Skeletal muscle satellite cell (primary cell): ENCODE results near the gene LY6G6C. TPM values are rescaled to one million over a fixed set of nuclear protein-coding genes. Genes with fewer than 3 reads are reported as not detected.

ENCODE experiments used
- H3K27me3 ChIP-seq: 2 replicates; pipeline ENCODE4 v1.7.0; 2013; ENCODE audit warnings: low read length; ENCODE audit not compliant: control insufficient read depth, insufficient read depth
- H3K36me3 ChIP-seq: 2 replicates; pipeline ENCODE4 v1.7.0; 2013; ENCODE audit warnings: mild to moderate bottlenecking, control low read depth, low read length; ENCODE audit not compliant: insufficient read depth
- H3K4me1 ChIP-seq: 2 replicates; pipeline ENCODE4 v1.7.0; 2013; ENCODE audit warnings: low read length; ENCODE audit not compliant: control insufficient read depth, insufficient read depth
- H3K4me2 ChIP-seq: 2 replicates; pipeline ENCODE4 v1.7.0; 2013; ENCODE audit warnings: mild to moderate bottlenecking, low read length
- H3K4me3 ChIP-seq: 2 replicates; pipeline ENCODE4 v1.7.0; 2013; ENCODE audit warnings: low read length
- H3K9ac ChIP-seq: 2 replicates; pipeline ENCODE4 v1.7.0; 2013; ENCODE audit warnings: mild to moderate bottlenecking, low read depth, low read length, moderate library complexity
- H3K9me3 ChIP-seq: replicated peaks from 2 replicates; pipeline ENCODE4 v1.7.0; 2013; ENCODE audit warnings: mild to moderate bottlenecking, control low read depth, low read length
- small RNA-seq: library from RNA; depleted of rRNA; stranded (forward); fragments of <200 nt; gene quantifications from one replicate; pipeline ENCODE3, GENCODE V24; 2012

LY6G6C gene

DNA sequence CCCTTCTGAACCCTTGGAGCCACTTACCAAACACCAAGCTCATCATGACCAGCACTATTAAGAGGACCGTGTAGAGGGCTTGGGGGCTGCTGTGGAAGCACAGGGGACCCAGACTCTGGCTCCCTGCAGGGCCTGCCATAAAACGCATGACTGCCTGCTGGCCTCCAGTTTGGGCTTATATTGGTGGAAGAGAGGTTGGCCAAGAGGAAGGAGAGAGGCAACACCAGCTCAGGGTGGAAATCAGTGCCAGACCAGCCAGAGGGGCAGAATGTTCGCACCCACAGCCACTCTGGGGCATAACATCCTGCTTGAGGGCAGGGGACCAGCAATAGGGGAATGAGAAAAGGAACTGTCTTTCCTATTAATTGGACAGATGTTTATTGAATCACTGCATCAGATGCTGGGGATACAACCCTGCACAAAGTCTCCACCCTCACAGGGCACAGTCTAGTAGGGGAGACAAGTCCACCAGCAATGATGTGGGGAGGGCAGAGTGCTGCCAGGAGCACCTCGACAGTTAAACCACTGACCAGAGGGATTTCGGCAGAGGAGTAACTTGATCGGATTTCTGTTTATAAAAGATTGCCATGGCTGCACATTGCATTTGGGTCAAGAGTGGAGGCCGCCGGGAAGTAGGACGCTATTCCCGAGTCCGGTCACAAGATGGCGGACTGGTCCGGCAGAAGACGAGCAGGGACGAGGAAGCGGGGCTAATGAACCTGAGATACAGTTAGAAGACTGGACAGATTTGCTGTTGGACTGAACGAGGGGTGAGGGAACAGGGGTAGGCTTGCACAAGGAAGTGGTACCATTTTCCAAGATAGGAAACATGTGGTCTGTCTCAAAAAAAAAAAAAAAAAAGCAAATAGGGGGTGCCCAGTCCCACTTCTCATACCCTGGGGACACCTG, 41.1 kb downstream of the LY6G6C start, which contains the start of gene LY6G5C:
Gene LY6G5C (minus strand): TSS at position 842 of the 909 bp plus-strand sequence. CDS start 694 bp downstream, at position 148.
- peaks cover 5% of the 10 kb centered on the region for H3K36me3 ChIP-seq
- H3K4me1 ChIP-seq, result peaks cover 16% of the 10 kb centered on the region
- H3K27me3 ChIP-seq, result no peaks in the 10 kb centered on the region
- H3K9ac ChIP-seq, result peak within 1 kb of the TSS; percentile 83
- H3K9me3 ChIP-seq, result no peaks in the 10 kb centered on the region
- peak within 1 kb of the TSS; percentile 70 for H3K4me3 ChIP-seq
- peak within 1 kb of the TSS; percentile 92 for H3K4me2 ChIP-seq

DNA sequence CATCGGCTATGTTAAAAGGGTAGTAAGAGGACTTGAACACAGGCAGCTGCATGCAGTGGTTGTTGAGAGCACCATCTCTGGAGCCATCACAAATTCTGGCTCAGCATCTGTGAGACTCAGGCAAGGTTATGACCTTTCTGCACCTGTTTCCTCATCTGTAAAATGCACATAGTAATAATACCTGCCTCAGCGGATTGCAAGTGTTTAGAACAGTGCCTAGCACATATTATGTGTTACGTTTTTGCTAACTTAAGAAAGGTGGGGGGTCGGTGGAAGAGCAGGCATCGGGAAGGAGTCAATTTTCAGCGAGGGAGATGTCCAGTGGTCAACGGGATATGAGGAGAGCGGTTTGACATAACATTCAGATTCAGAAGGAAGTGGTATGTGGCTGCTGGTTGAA, 43.6 kb downstream of the LY6G6C start:
- H3K9ac ChIP-seq, result no peak overlapping the region
- H3K4me3 ChIP-seq, result no peak overlapping the region
- H3K4me2 ChIP-seq, result no peak overlapping the region
- H3K36me3 ChIP-seq, result peaks cover 8% of the 10 kb centered on the region
- no peaks in the 10 kb centered on the region for H3K9me3 ChIP-seq
- no peaks in the 10 kb centered on the region for H3K27me3 ChIP-seq
- H3K4me1 ChIP-seq, result peaks cover 16% of the 10 kb centered on the region

DNA sequence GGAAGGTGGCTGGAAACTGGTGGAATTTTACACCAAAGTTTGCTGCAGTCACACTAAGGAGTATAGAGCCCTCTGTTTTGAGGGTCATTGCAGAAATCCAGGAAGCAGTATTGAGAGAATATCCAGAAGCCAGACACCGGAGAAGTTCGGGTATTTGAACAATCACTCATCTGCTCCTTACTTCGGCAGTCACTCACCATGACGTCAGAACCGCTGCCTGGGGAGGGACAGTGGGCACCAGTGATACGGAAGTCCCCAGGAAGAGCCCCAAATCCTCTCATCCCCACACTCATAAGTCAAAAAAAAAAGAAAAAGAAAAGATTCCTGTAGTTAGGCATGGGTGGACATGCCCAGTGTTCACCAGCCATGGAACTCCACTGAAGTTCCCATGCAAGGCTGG, 44.6 kb downstream of the LY6G6C start:
- no peak overlapping the region for H3K9ac ChIP-seq
- H3K36me3 ChIP-seq, result peaks cover 17% of the 10 kb centered on the region
- H3K9me3 ChIP-seq, result no peaks in the 10 kb centered on the region
- H3K4me3 ChIP-seq, result no peak overlapping the region
- peaks cover 16% of the 10 kb centered on the region for H3K4me1 ChIP-seq
- no peak overlapping the region for H3K4me2 ChIP-seq
- H3K27me3 ChIP-seq, result no peaks in the 10 kb centered on the region

DNA sequence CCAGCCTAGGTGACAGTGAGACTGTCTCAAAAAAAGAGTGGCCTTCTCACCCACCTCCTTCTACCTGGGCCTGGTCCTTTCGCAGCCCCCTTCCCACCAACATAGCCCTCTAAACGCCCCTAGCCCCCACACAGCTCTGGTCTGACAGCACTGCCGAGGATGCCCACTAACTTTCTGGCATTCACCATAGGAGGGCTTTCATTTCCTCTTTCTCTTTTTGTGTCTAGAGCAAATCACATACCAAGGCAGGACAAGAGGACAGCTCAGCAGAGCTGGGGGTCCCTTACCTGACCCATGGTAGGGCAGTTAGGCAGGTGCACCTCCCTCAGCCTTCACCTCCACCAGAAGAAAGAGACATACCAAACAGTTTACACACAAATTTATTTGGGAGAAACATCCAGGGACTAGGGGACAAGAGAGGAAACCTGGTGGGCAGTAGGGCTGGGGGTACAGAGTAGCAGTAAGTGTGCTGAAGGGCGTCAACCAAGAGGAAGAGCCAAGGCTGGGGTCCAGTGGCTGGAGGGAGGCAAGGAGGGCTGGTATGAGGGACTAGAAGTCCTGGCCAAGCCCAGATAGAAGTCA, 45.1 kb downstream of the LY6G6C start:
- no peak overlapping the region for H3K4me3 ChIP-seq

DNA sequence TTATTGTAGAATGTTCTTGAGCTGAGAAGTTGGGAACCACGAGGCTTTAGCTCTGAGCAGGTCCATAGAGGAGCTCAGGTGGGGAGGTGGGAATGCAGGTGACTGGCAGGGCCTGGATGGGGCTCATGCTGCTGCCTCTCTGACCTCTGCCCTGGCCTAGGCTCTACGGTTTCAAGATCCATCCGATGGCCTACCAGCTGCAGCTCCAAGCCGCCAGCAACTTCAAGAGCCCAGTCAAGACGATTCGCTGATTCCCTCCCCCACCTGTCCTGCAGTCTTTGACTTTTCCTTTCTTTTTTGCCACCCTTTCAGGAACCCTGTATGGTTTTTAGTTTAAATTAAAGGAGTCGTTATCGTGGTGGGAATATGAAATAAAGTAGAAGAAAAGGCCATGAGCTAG, 51.9 kb downstream of the LY6G6C start, which contains the start of gene LY6G5B:
Gene LY6G5B (plus strand): TSS at position 301 of the 400 bp plus-strand sequence. CDS start 975 bp downstream, outside the sequence.
- no peak within 1 kb of the TSS for H3K4me3 ChIP-seq

More for the DNA sequence above, 45.1 kb downstream of the LY6G6C start:
- no peak overlapping the region for H3K4me2 ChIP-seq
- H3K27me3 ChIP-seq, result no peaks in the 10 kb centered on the region
- peaks cover 13% of the 10 kb centered on the region for H3K4me1 ChIP-seq
- peaks cover 21% of the 10 kb centered on the region for H3K36me3 ChIP-seq
- no peak overlapping the region for H3K9ac ChIP-seq
- H3K9me3 ChIP-seq, result no peaks in the 10 kb centered on the region

More for the DNA sequence above, 51.9 kb downstream of the LY6G6C start, which contains the start of gene LY6G5B:
- Histone ChIP-seq H3K27me3 (no peaks in the 10 kb centered on the region), H3K4me1 (peaks cover 5% of the 10 kb centered on the region), H3K36me3 (peaks cover 68% of the 10 kb centered on the region), H3K9me3 (no peaks in the 10 kb centered on the region), H3K4me2 (no peak within 1 kb of the TSS), H3K9ac (no peak within 1 kb of the TSS)

Small RNAs within 50 kb of the gene (small RNA-seq; reads per million reads assigned to genes)
- gene LY6G6D (not detected), gene MIR4646 (not detected), gene MSH5-SAPCD1 (not detected), gene RNU6-850P (not detected), gene SAPCD1 (not detected)
